ENCODE data around the gene GOLGA8G. TPM values are rescaled to one million over a fixed set of nuclear protein-coding genes. Genes with fewer than 3 reads are reported as not detected.
"Not testable (repeated sequence)": the region's sequence is repeated elsewhere in the genome, so short reads cannot be mapped to it uniquely, and the experiment has no call there.

Gene GOLGA8G
- not detected for polyA plus RNA-seq (2013, experiment 1 of 2)
- not detected for polyA plus RNA-seq (2013, experiment 2 of 2)

- not testable (repeated sequence) for H3K36me3 ChIP-seq (ENCODE audit: control insufficient read depth, insufficient read depth, low read length); H3K27ac ChIP-seq (ENCODE audit: low read depth, low read length, severe bottlenecking); H3K9me3 ChIP-seq (ENCODE audit: control insufficient read depth, low read length); H3K4me1 ChIP-seq (ENCODE audit: control insufficient read depth, insufficient read depth, low read length, poor library complexity, severe bottlenecking); H3K4me3 ChIP-seq (ENCODE audit: extremely low read depth, insufficient read depth, low read length, poor library complexity, severe bottlenecking)
- 100% methylated on average over 1 of the region's 6 CpGs; no CpG with 5 or more reads in 1 of the 2 experiments for WGBS, 2 experiments (ENCODE audit: insufficient coverage in 2 of 2)
Observed at GRCh38 chr15:28532954-28533353, at the start of gene GOLGA8G. Gene GOLGA8G, minus strand, starts transcription at chr15:28532971. Its CDS starts 62 bp downstream, at chr15:28532909.

GRCh38 chr15:28573351-28573750 lies 40.6 kb upstream of the GOLGA8G start:
- H3K36me3 ChIP-seq (ENCODE audit: control insufficient read depth, insufficient read depth, low read length) = not testable (repeated sequence)
- WGBS, 2 experiments (ENCODE audit: insufficient coverage in 2 of 2) = 80% methylated on average over 1 of the region's 13 CpGs; no CpG with 5 or more reads in 1 of the 2 experiments

GRCh38 chr15:28553268-28553667 lies 20.5 kb upstream of the GOLGA8G start, which contains the start of gene GOLGA6L25:
Gene GOLGA6L25, plus strand, starts transcription at chr15:28553568. Its CDS starts 61 bp downstream, at chr15:28553629.
- H3K27ac ChIP-seq (ENCODE audit: low read depth, low read length, severe bottlenecking); H3K36me3 ChIP-seq (ENCODE audit: control insufficient read depth, insufficient read depth, low read length); H3K9me3 ChIP-seq (ENCODE audit: control insufficient read depth, low read length); H3K4me1 ChIP-seq (ENCODE audit: control insufficient read depth, insufficient read depth, low read length, poor library complexity, severe bottlenecking); H3K4me3 ChIP-seq (ENCODE audit: extremely low read depth, insufficient read depth, low read length, poor library complexity, severe bottlenecking): not testable (repeated sequence)
- no CpG with 5 or more reads among the region's 7 CpGs for WGBS, 2 experiments (ENCODE audit: insufficient coverage in 2 of 2)

More at GRCh38 chr15:28573351-28573750, 40.6 kb upstream of the GOLGA8G start:
- H3K9me3 ChIP-seq (ENCODE audit: control insufficient read depth, low read length); H3K4me1 ChIP-seq (ENCODE audit: control insufficient read depth, insufficient read depth, low read length, poor library complexity, severe bottlenecking); H3K27ac ChIP-seq (ENCODE audit: low read depth, low read length, severe bottlenecking); H3K4me3 ChIP-seq (ENCODE audit: extremely low read depth, insufficient read depth, low read length, poor library complexity, severe bottlenecking): not testable (repeated sequence)

GRCh38 chr15:28515208-28515607 lies 17.6 kb downstream of the GOLGA8G start:
- not testable (repeated sequence) for H3K4me1 ChIP-seq (ENCODE audit: control insufficient read depth, insufficient read depth, low read length, poor library complexity, severe bottlenecking); H3K36me3 ChIP-seq (ENCODE audit: control insufficient read depth, insufficient read depth, low read length); H3K27ac ChIP-seq (ENCODE audit: low read depth, low read length, severe bottlenecking); H3K9me3 ChIP-seq (ENCODE audit: control insufficient read depth, low read length); H3K4me3 ChIP-seq (ENCODE audit: extremely low read depth, insufficient read depth, low read length, poor library complexity, severe bottlenecking)
- no CpG with 5 or more reads among the region's 11 CpGs for WGBS, 2 experiments (ENCODE audit: insufficient coverage in 2 of 2)

- H3K9me3 ChIP-seq (ENCODE audit: control insufficient read depth, low read length); H3K4me3 ChIP-seq (ENCODE audit: extremely low read depth, insufficient read depth, low read length, poor library complexity, severe bottlenecking); H3K36me3 ChIP-seq (ENCODE audit: control insufficient read depth, insufficient read depth, low read length); H3K27ac ChIP-seq (ENCODE audit: low read depth, low read length, severe bottlenecking); H3K4me1 ChIP-seq (ENCODE audit: control insufficient read depth, insufficient read depth, low read length, poor library complexity, severe bottlenecking): not testable (repeated sequence)
- WGBS, 2 experiments (ENCODE audit: insufficient coverage in 2 of 2) = no CpG with 5 or more reads among the region's 22 CpGs
Observed at GRCh38 chr15:28514128-28514527, 18.6 kb downstream of the GOLGA8G start.

- H3K9me3 ChIP-seq (ENCODE audit: control insufficient read depth, low read length); H3K27ac ChIP-seq (ENCODE audit: low read depth, low read length, severe bottlenecking); H3K36me3 ChIP-seq (ENCODE audit: control insufficient read depth, insufficient read depth, low read length); H3K4me1 ChIP-seq (ENCODE audit: control insufficient read depth, insufficient read depth, low read length, poor library complexity, severe bottlenecking); H3K4me3 ChIP-seq (ENCODE audit: extremely low read depth, insufficient read depth, low read length, poor library complexity, severe bottlenecking): not testable (repeated sequence)
- no CpG with 5 or more reads among the region's 63 CpGs for WGBS, 2 experiments (ENCODE audit: insufficient coverage in 2 of 2)
Observed at GRCh38 chr15:28508217-28508889, 24.4 kb downstream of the GOLGA8G start.

GRCh38 chr15:28481340-28481739 lies 51.4 kb downstream of the GOLGA8G start:
- not testable (repeated sequence) for H3K36me3 ChIP-seq (ENCODE audit: control insufficient read depth, insufficient read depth, low read length); H3K4me3 ChIP-seq (ENCODE audit: extremely low read depth, insufficient read depth, low read length, poor library complexity, severe bottlenecking); H3K9me3 ChIP-seq (ENCODE audit: control insufficient read depth, low read length); H3K4me1 ChIP-seq (ENCODE audit: control insufficient read depth, insufficient read depth, low read length, poor library complexity, severe bottlenecking); H3K27ac ChIP-seq (ENCODE audit: low read depth, low read length, severe bottlenecking)
- WGBS, 2 experiments (ENCODE audit: insufficient coverage in 2 of 2) = no CpG with 5 or more reads among the region's 3 CpGs
